ENCODE measurements around the gene FDX1.

The FDX1 gene

DNA sequence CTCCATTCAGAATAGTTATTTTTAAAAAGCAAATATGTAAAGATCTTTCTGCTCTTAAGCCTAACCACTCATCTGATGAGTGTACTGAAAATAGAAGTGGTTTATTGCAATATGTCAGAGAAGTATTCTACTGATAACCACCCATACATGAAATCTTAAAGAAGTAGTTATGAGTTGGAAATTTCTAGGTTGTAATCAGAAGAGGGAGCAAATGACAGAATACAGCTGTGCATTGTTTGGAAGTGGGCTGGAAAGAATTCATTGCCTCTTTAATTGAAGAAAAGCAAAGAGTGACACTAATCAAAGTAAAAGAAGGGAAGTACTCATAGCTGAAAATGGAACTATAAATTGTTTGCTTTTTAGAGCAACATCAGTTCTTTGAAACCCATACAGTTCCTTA, 39.4 kb downstream of the FDX1 start:
- DNase-seq = no peak

GRCh38 chr11:110470716-110471115, 41.0 kb downstream of the FDX1 start:
- no peak for DNase-seq

DNA sequence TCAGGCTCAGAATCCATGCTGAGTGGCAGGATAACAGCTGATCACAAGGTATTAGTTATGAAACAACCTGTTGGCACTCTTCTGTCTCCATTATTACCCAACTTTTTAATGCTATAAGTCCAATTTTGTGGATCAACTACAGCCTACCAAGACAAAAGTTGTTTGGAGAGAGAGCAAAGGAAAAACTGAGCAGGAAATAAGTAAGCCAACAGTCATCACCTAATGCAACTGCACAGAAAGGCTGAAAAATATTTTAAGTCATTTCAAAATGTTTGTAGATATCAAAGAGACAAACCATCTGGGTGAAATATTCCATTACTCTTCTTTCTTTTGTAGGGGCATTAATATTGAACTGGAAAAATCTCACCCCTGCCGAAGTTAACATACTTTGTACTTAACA, 41.6 kb downstream of the FDX1 start:
- DNase-seq = no peak

- DNase-seq = no peak
These were observed 43.1 kb downstream of the FDX1 start for GRCh38 chr11:110472858-110473257.

GRCh38 chr11:110473706-110474105, 44.0 kb downstream of the FDX1 start:
- DNase-seq = no peak

GRCh38 chr11:110474578-110474977, 44.8 kb downstream of the FDX1 start:
- DNase-seq = no peak

DNA sequence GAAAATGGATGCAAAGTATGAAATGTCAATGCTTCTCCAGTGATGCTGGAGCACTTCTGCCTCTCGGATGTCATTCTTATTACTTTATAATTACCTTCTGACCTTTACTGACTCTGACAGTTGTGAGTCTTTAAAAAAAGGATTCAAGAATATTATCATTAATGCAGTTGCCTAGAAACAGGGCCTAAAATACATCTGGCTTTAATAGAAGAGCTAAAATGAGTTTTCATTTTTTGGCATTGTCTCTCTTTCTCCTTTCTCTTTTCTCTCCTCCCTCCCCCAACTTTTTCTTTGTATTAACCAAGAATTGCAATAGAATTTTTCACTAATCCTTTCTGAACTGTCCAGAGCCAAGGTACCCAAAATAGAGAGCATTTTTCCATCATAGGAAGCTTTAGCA, 45.9 kb downstream of the FDX1 start:
- DNase-seq = no peak

- DNase-seq = peak; percentile 59
These were observed 48.7 kb downstream of the FDX1 start for GRCh38 chr11:110478410-110478809.

DNA sequence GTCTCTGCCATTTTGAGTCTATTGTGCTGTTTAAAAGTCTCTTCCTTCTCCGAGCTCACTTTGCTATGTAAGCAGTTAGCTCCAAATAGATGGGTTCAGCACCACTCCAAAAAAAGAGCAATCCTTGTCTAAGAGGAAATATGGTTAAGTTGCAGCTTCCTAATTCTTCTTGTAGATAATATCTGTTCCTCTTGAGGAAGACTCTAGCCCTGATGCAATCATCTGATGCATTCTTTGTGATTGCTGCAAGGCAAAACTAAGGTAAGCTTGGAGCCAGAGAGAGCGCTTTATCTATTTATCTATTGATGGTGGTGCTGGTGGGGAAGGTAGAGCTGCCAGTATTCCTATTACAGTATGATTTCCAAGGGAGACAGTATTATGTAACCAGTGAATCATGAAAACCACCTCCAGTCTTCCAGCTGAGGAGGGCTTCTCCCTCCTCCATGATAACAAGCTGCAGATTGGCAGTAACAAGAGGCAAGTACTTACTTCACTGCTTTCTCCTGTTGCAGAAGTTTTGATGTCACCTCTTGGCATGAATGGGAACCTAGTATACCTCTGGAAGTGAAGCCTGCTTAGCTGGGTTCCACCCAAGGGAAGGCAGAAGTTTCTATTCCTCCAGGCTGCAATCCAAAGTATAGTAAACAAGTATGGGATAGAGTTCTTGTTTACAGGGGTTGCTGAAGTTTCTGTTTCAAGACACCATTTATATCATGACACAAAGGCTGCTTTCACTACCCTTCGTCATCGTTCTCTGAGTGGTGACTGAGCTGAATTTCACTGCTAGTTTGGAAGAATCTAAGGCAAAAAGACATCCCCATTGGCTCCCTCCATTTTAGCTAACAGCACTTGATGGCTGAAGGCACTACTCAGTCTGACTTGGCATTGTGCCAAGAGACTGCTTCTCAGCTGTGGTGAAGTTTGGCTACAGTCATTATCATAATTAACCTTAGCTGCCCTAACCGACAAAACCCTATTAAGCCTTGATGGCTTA, 49.7 kb downstream of the FDX1 start:
- peak; percentile 91 for DNase-seq

DNA sequence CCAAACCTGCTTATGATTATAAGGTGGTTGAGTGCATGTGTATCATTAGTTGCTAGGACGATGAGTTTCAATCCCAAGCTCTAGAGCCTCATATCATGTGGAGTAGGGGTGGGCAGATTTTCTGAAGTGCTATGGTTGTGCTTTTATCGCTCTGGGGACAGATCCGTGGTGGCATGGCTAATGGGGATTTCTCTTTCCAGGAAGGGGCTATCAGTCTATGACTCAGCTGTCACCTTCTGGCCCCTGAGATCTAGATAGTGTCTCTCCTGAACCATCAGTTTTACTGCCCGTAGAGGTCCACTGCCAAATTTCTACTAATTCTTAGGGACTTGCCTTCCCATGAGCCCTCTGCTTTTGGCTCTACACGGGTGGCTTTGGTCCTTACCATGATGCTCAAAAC, 51.8 kb downstream of the FDX1 start:
- DNase-seq = no peak

- DNase-seq = no peak
These were observed 56.4 kb downstream of the FDX1 start for GRCh38 chr11:110486156-110486555.

- DNase-seq = no peak
These were observed 58.7 kb downstream of the FDX1 start for GRCh38 chr11:110488446-110488845.

DNA sequence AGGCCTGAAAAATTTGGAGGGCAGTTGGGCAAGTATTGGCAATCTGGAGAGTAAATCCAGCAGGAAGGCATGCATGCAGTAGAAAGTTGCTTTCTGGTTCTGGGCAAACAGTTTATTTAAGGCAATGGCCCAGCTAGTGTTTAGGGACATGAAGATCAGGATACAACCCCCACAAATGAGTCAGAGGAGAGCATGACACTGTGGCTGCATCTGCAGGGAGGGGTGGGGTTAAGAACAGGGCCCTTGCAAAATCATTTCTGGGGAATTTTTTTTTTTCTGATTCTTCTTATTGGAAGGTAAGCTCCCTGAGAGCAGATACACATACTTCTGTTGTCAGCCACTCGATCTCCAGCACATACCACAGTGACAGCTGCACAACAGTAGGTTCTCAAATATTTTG, 61.1 kb downstream of the FDX1 start:
- DNase-seq = no peak

- no peak for DNase-seq
These were observed 62.0 kb downstream of the FDX1 start for GRCh38 chr11:110491577-110492320.

DNA sequence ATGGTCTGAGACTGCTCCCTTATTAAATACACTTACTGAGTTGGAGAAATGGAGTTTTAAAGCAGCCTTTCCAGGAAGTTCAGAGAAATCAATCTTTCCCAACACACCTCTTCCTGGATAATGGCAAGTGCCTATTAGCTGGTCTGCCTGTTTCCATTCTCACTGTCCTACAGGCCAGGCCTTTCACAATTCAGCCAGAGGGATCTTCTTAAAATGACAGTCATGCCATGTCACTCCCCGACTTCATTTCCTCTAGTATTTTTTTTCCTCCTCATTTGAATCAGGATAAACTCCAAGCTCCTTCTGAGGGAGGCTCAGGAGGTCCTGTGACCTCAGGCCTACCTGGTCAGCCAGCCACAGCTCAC, 62.6 kb downstream of the FDX1 start:
- no peak for DNase-seq

GRCh38 chr11:110493346-110493745, 63.6 kb downstream of the FDX1 start:
- DNase-seq = no peak

GRCh38 chr11:110497231-110497978, 67.7 kb downstream of the FDX1 start:
- DNase-seq = no peak

- DNase-seq = no peak
These were observed 71.7 kb downstream of the FDX1 start for GRCh38 chr11:110501428-110501827.

GRCh38 chr11:110505528-110506284, 76.0 kb downstream of the FDX1 start:
- no peak for DNase-seq

DNA sequence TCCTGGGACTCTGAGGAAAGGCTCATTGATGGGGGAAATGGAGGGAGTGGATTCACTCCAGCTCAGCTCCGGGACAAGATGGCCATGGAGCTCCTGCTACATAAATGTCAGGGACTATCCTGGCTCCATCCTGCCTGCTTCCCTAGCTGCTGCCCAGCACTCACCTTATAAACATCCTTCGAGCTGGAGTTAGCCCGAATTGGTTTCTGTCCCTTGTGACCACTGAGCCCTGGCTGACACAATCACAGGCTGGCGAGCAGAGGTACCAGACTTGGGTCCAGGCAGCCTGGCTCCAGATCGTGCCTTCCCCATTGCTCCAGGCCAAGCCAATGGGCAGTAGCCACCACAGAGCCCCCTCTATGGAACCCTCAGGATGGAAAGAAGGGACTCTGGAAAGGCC, 77.6 kb downstream of the FDX1 start:
- DNase-seq = no peak

DNA sequence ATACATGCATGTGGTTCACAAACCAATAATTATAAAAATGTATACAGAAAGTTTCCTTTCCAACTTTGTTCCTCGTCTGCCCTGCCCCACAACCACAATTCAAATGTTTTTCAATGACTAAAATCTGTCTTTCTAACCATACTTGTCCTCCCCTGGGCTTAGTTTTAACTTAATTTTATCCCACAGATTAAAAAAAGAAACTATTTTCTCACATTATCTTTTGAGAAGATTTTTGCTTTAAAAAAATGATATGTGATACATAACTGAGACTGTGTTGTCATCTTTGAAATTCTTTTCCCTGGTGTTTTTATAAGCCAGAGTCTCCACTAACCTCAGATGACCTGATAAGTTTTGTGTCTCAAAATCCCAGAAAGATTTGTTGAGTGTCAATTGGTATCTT, 79.0 kb downstream of the FDX1 start:
- DNase-seq = no peak

DNA sequence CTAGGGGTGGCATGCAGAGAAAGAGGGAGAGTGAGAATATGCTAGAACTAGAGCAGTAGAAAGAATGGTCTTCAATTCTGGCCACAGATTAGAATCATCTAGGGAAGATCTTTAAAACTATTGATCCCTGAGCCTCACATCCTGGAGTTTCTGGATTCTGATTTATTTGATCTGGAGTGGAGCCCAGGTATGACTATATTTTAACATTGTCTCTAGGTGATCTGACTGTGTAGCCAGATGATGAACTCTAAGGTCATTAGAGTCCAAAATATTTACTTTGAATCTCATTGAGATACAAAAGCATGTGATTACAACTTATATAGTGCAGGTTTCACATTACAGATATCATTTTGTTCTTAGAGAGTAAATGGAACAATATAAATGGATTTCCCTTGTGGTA, 79.7 kb downstream of the FDX1 start:
- peak; percentile 27 for DNase-seq

GRCh38 chr11:110512026-110512425, 82.3 kb downstream of the FDX1 start:
- no peak for DNase-seq
